ENCODE measurements around the gene TSPEAR. TPM values are rescaled to one million over a fixed set of nuclear protein-coding genes. Genes with fewer than 3 reads are reported as not detected.

TSPEAR gene
- total and polyA plus RNA-seq, 8 donors = 0.05 to 0.29 (median 0.12) TPM; not detected in 4

GRCh38 chr21:44708213-44708865 is 3.0 kb downstream of the TSPEAR start:
- peak in 1 of 2 donors; percentile 19 for DNase-seq
- Histone ChIP-seq H3K9me3 (peaks cover 0 to 12% (median 9%) of the 10 kb centered on the region in 4 donors), H3K27me3 (peaks cover 29 to 100% (median 95%) of the 10 kb centered on the region in 3 donors), H3K4me3 (no peak overlapping the region), H3K36me3 (no peaks in the 10 kb centered on the region), H3K27ac (no peak overlapping the region), H3K4me1 (peaks cover 5 to 40% (median 14%) of the 10 kb centered on the region in 4 donors)
- intact Hi-C loops (cut with DNase I; ENCODE audit: low total_unique reads) = no loop called here
- 2 to 5% (median 4%) methylated on average over 8 to 13 of the region's 13 CpGs; no CpG with 5 or more reads in 1 of the 5 donors for WGBS, 5 donors
- TF ChIP-seq CTCF (IDR thresholded peaks at IDR 0.05) (no peak), POLR2A (IDR thresholded peaks at IDR 0.05) (no peak)

- Histone ChIP-seq H3K4me3 (no peak overlapping the region), H3K36me3 (no peaks in the 10 kb centered on the region), H3K27ac (no peak overlapping the region), H3K9me3 (peaks cover 0 to 12% (median 9%) of the 10 kb centered on the region in 4 donors), H3K27me3 (peaks cover 29 to 100% (median 94%) of the 10 kb centered on the region in 3 donors), H3K4me1 (peaks cover 5 to 35% (median 12%) of the 10 kb centered on the region in 4 donors)
- 3 to 8% (median 4%) methylated on average over 19 to 46 of the region's 46 CpGs for WGBS, 5 donors
- TF ChIP-seq POLR2AphosphoS5 (IDR thresholded peaks at IDR 0.05) = no peak
- TF ChIP-seq POLR2A (IDR thresholded peaks at IDR 0.05) = no peak
- no peak for TF ChIP-seq EP300 (IDR thresholded peaks at IDR 0.05)
- no peak for TF ChIP-seq CTCF (IDR thresholded peaks at IDR 0.05)
- DNase-seq = peak in 1 of 2 donors; percentile 16
- intact Hi-C loops (cut with DNase I; ENCODE audit: low total_unique reads) = no loop called here
Observed at GRCh38 chr21:44706706-44707581, 4.4 kb downstream of the TSPEAR start.

- peaks cover 25 to 100% (median 93%) of the 10 kb centered on the region in 3 donors for H3K27me3 ChIP-seq
- no peak overlapping the region for H3K4me3 ChIP-seq
- intact Hi-C loops (cut with DNase I; ENCODE audit: low total_unique reads) = no loop called here
- peaks cover 0 to 12% (median 9%) of the 10 kb centered on the region in 4 donors for H3K9me3 ChIP-seq
- H3K4me1 ChIP-seq = peaks cover 0 to 28% (median 5%) of the 10 kb centered on the region in 4 donors
- DNase-seq = peak in 1 of 2 donors; percentile 9
- no peak for TF ChIP-seq POLR2AphosphoS5 (IDR thresholded peaks at IDR 0.05)
- TF ChIP-seq CTCF (IDR thresholded peaks at IDR 0.05) = no peak
- TF ChIP-seq POLR2A (IDR thresholded peaks at IDR 0.05) = no peak
- TF ChIP-seq EP300 (IDR thresholded peaks at IDR 0.05) = no peak
- H3K36me3 ChIP-seq = no peaks in the 10 kb centered on the region
- WGBS, 5 donors = 8 to 16% (median 9%) methylated on average over 40 to 54 of the region's 54 CpGs
- H3K27ac ChIP-seq = no peak overlapping the region
Observed at GRCh38 chr21:44706026-44706705, 5.2 kb downstream of the TSPEAR start.

GRCh38 chr21:44704636-44705001 is 6.8 kb downstream of the TSPEAR start:
- peaks cover 0 to 12% (median 9%) of the 10 kb centered on the region in 4 donors for H3K9me3 ChIP-seq
- no peak for DNase-seq
- TF ChIP-seq EP300 (IDR thresholded peaks at IDR 0.05) (no peak), CTCF (IDR thresholded peaks at IDR 0.05) (no peak)
- H3K4me1 ChIP-seq = peaks cover 0 to 12% (median 2%) of the 10 kb centered on the region in 4 donors
- H3K27ac ChIP-seq = no peak overlapping the region
- peaks cover 15 to 100% (median 91%) of the 10 kb centered on the region in 3 donors for H3K27me3 ChIP-seq
- 25 to 35% (median 26%) methylated on average over 3 to 13 of the region's 13 CpGs for WGBS, 5 donors
- no peaks in the 10 kb centered on the region for H3K36me3 ChIP-seq
- intact Hi-C loops (cut with DNase I; ENCODE audit: low total_unique reads) = no loop called here
- H3K4me3 ChIP-seq = no peak overlapping the region
